Calu3 (cell line): ENCODE results near the gene ANG. TPM values are rescaled to one million over a fixed set of nuclear protein-coding genes. Genes with fewer than 3 reads are reported as not detected.

Source experiments
- BruUV-seq: library from RNA; stranded (reverse); fragments of 400-500 nt; replicated peaks from 2 replicates; lab custom pipeline; 2021; lab: Mats Ljungman, UMichigan
- CTCF ChIA-PET: fragments of 300-600 bp; sonication (Branson Sonifier 250); formaldehyde crosslinking; loops from one replicate; lab custom pipeline; 2022; ENCODE audit warnings: antibody characterized with exemption; lab: Charles Lee
- DNase-seq: peaks from one replicate; pipeline ENCODE4 v3.0.0; 2022
- H3K27ac Mint-ChIP-seq: one replicate; pipeline ENCODE4 v1.8.0; 2022; ENCODE audit warnings: mixed read lengths; ENCODE audit not compliant: unreplicated experiment
- H3K27me3 Mint-ChIP-seq: one replicate; pipeline ENCODE4 v1.8.0; 2022; ENCODE audit warnings: mixed read lengths; ENCODE audit not compliant: unreplicated experiment
- H3K36me3 Mint-ChIP-seq: one replicate; pipeline ENCODE4 v1.8.0; 2022; ENCODE audit warnings: mild to moderate bottlenecking, moderate library complexity, mixed read lengths; ENCODE audit not compliant: insufficient read depth, unreplicated experiment
- H3K4me1 Mint-ChIP-seq: one replicate; pipeline ENCODE4 v1.8.0; 2022; ENCODE audit warnings: mild to moderate bottlenecking, low read depth, mixed read lengths; ENCODE audit not compliant: unreplicated experiment
- H3K4me3 Mint-ChIP-seq: one replicate; pipeline ENCODE4 v1.8.0; 2022; ENCODE audit warnings: mild to moderate bottlenecking, low read depth, moderate library complexity, mixed read lengths; ENCODE audit not compliant: unreplicated experiment
- H3K9me3 Mint-ChIP-seq: one replicate; pipeline ENCODE4 v1.8.0; 2022; ENCODE audit warnings: low read depth, mixed read lengths; ENCODE audit not compliant: unreplicated experiment
- CTCF ChIP-seq: fragments of 200-600 bp; IDR thresholded peaks from one replicate; pipeline ENCODE4 v1.8.0; 2022; ENCODE audit warnings: antibody characterized with exemption; ENCODE audit not compliant: unreplicated experiment
- intact Hi-C: fragments of 100-400 bp; cut with micrococcal nuclease; formaldehyde crosslinking; loops from one replicate; pipeline ENCODE4 v1.10.0; 2022; ENCODE audit not compliant: unreplicated experiment
- total RNA-seq: library from RNA; stranded (reverse); gene quantifications from 2 replicates; pipeline ENCODE4 v1.2.3, GENCODE V29; 2022

The ANG gene
- total RNA-seq, 1 experiment from 2014 or later: 4.4 TPM

GRCh38 chr14:20676072-20676471 lies 12.5 kb upstream of the ANG start:
- CTCF ChIA-PET: no interaction called here
- BruUV-seq: no TSS peak
- no peaks in the 10 kb centered on the region for H3K9me3 Mint-ChIP-seq
- H3K27ac Mint-ChIP-seq: no peak overlapping the region
- H3K36me3 Mint-ChIP-seq: no peaks in the 10 kb centered on the region
- TF ChIP-seq CTCF: no peak
- no peak for DNase-seq
- H3K27me3 Mint-ChIP-seq: peaks cover 13% of the 10 kb centered on the region
- peaks cover 23% of the 10 kb centered on the region for H3K4me1 Mint-ChIP-seq
- no peak overlapping the region for H3K4me3 Mint-ChIP-seq
- intact Hi-C loops: no loop called here

DNA sequence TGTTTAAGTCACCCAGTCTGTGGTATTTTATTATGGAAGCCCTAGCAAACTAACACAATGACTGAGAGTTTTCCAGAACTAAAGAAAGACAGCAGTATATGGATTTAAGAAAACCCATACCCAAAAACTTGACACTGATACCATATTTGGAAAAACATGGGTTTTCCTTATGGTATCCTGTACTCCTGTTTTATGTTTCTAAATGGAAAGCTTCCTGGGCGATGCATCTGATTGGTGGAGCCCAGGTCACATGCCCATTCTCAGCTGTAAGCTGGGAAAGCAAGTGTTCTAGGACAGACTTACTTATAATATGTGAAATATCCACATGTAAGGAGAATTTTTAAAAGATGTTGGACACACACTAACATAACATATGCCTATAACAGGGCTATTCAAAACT lies 8.7 kb upstream of the ANG start:
- H3K9me3 Mint-ChIP-seq: no peaks in the 10 kb centered on the region
- no peaks in the 10 kb centered on the region for H3K36me3 Mint-ChIP-seq
- H3K27me3 Mint-ChIP-seq: peaks cover 13% of the 10 kb centered on the region
- DNase-seq: peak; percentile 56
- H3K27ac Mint-ChIP-seq: no peak overlapping the region
- no TSS peak for BruUV-seq
- H3K4me3 Mint-ChIP-seq: no peak overlapping the region
- peaks cover 13% of the 10 kb centered on the region for H3K4me1 Mint-ChIP-seq
- intact Hi-C loops: loop anchor here (5.0 kb wide), 3 partner anchors 68 to 348 kb away; partner anchors contain the start of gene CCNB1IP1
- no peak for TF ChIP-seq CTCF
- CTCF ChIA-PET: interaction anchor here (0.9 to 2.6 kb wide), 4 partner anchors 8 to 19 kb away, joined by 4 to 15 read pairs (median 6); no protein-coding TSS in a partner anchor

DNA sequence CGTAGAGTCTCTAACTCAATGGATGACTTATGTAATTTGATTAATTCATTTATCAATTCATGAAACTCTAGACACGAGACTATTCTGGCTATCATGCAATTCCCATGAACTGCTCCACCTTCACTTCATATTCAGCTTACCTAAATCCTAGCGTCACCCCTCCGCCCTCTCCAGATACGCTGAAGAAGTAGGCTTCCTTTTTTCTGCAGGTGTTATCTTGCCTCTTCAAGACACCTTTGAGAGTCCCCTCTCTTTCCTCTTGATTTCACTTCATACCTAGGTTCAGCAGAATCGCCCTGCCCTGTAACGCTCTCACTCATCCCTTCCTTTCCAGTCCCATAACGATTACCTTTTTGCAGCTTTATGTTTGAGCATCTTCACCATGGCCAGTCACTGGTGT lies 8.2 kb upstream of the ANG start:
- Mint-ChIP-seq H3K36me3 (no peaks in the 10 kb centered on the region), H3K4me3 (no peak overlapping the region), H3K9me3 (no peaks in the 10 kb centered on the region), H3K4me1 (peaks cover 15% of the 10 kb centered on the region), H3K27me3 (peaks cover 13% of the 10 kb centered on the region), H3K27ac (no peak overlapping the region)
- TF ChIP-seq CTCF: no peak
- BruUV-seq: no TSS peak
- no peak for DNase-seq
- intact Hi-C loops: loop anchor here (5.0 kb wide), 3 partner anchors 68 to 348 kb away; partner anchors contain the start of gene CCNB1IP1
- CTCF ChIA-PET: interaction anchor here (0.9 to 2.6 kb wide), 5 partner anchors 9 to 20 kb away, joined by 4 to 15 read pairs (median 6); no protein-coding TSS in a partner anchor

- peaks cover 21% of the 10 kb centered on the region for H3K4me1 Mint-ChIP-seq
- peak; percentile 49 for DNase-seq
Observed at GRCh38 chr14:20680843-20681347, 7.7 kb upstream of the ANG start.

More at GRCh38 chr14:20680843-20681347, 7.7 kb upstream of the ANG start:
- Mint-ChIP-seq H3K9me3 (no peaks in the 10 kb centered on the region), H3K36me3 (peaks cover under 1% of the 10 kb centered on the region), H3K27ac (no peak overlapping the region), H3K27me3 (peaks cover 12% of the 10 kb centered on the region), H3K4me3 (no peak overlapping the region)
- intact Hi-C loops: loop anchor here (5.0 kb wide), 3 partner anchors 69 to 349 kb away; partner anchors contain the start of gene CCNB1IP1
- no peak for TF ChIP-seq CTCF
- BruUV-seq: no TSS peak
- CTCF ChIA-PET: interaction anchor here (0.8 to 2.6 kb wide), 7 partner anchors 9 to 338 kb away, joined by 3 to 15 read pairs (median 6); partner anchors contain the start of gene PARP2
